VCaP (cell line): ENCODE measurements around the gene PRKG2.
A peak's percentile ranks its signal among the peaks of the same experiment; 100 is the strongest.

Experiments used
- H3K27ac ChIP-seq: fragments of 450-650 bp; 2 replicates; pipeline ENCODE4 v1.5.1; 2017
- TF ChIP-seq, protein P1 (sequence below): fragments of 450-650 bp; conservative IDR thresholded peaks from 2 replicates; pipeline ENCODE4 v1.5.1; 2017; ENCODE audit warnings: mild to moderate bottlenecking, moderate library complexity

The PRKG2 gene

GRCh38 chr4:81255524-81255923, 40.5 kb upstream of the PRKG2 start:
- TF ChIP-seq, protein P1, sequence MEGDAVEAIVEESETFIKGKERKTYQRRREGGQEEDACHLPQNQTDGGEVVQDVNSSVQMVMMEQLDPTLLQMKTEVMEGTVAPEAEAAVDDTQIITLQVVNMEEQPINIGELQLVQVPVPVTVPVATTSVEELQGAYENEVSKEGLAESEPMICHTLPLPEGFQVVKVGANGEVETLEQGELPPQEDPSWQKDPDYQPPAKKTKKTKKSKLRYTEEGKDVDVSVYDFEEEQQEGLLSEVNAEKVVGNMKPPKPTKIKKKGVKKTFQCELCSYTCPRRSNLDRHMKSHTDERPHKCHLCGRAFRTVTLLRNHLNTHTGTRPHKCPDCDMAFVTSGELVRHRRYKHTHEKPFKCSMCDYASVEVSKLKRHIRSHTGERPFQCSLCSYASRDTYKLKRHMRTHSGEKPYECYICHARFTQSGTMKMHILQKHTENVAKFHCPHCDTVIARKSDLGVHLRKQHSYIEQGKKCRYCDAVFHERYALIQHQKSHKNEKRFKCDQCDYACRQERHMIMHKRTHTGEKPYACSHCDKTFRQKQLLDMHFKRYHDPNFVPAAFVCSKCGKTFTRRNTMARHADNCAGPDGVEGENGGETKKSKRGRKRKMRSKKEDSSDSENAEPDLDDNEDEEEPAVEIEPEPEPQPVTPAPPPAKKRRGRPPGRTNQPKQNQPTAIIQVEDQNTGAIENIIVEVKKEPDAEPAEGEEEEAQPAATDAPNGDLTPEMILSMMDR = no peak
- no peak overlapping the region for H3K27ac ChIP-seq

DNA sequence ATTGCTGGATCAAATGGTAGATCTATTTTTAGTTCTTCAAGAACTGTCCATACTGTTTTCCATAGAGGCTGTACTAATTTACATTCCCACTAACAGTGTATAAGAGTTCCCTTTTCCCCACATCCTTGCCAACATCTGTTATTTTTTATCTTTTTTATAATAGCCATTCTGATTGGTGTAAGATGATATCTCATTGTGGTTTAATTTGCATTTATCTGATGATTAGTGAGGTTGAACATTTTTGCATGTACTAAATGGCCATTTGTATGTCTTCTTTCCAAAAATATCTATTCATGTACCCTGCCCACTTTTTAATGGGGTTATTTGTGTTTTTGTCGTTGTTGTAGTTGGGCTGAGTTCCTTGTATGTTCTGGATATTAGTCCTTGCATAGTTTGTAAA, 35.4 kb upstream of the PRKG2 start:
- TF ChIP-seq, protein P1 = no peak
- H3K27ac ChIP-seq = no peak overlapping the region

GRCh38 chr4:81245218-81246009, 30.4 kb upstream of the PRKG2 start:
- H3K27ac ChIP-seq = no peak overlapping the region
- TF ChIP-seq, protein P1 = no peak

DNA sequence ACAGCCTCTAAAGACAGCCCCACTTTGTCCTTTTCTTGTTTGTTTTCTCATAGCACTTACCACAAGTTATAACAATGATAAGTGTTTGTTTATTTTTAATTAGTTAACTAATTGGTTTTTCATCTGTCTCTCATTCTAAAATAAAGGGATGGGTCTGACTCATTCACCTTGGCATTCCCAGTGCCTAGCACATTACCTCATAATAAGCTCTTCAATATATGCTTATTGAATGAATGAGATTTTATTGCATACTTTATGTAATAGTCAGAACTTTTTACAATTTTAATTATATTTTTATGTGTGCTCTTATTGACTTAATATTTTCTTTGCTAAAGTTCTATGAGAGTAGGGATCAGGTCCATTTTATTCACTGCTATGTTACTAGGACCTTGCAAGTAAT, 22.8 kb upstream of the PRKG2 start:
- H3K27ac ChIP-seq = peak overlapping the region; percentile 22; the same call in 1 of the 2 replicates

DNA sequence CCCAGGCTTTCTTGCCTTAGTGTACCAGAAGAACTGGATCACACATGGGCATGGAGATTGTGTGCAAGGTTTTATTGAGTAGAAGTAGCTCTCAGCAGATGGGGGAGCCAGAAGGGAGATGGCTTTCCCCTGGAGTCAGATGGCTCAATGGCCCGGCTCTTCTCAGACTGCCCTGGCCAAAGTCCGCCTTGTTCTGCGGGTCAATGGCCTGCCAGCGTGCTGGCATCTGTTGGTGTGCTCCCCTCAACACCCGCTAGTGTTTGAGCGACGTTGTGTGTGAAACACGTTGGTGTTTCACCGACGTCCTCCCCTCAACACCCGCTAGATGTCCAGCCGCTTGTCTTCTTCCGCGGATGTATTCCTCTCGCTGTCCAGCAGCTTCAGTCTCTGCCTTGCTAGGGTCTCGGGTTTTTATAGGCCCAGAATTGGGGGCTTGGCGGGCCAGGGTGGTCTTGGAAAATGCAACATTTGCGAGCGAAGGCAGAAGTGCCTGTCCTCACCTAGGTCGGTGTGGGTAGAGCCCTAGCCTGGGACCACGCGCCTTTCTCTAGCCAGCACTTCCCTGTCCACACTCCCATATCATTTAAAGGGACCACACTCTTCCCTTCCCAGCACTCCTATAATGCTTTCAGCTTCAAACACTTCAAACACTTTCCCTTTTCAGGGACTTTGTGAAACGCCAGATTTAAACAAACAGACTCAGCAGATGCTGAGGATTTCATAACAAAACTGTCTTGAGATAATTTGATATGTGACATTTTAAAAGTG, 21.1 kb upstream of the PRKG2 start:
- TF ChIP-seq, protein P1 = no peak
- no peak overlapping the region for H3K27ac ChIP-seq

More for the DNA sequence above, 22.8 kb upstream of the PRKG2 start:
- TF ChIP-seq, protein P1 = no peak

GRCh38 chr4:81227968-81228367, 12.9 kb upstream of the PRKG2 start:
- TF ChIP-seq, protein P1 = no peak
- no peak overlapping the region for H3K27ac ChIP-seq

GRCh38 chr4:81227138-81227537, 12.1 kb upstream of the PRKG2 start:
- no peak overlapping the region for H3K27ac ChIP-seq
- TF ChIP-seq, protein P1 = no peak
